ENCODE results near the gene AGO4.

DNA sequence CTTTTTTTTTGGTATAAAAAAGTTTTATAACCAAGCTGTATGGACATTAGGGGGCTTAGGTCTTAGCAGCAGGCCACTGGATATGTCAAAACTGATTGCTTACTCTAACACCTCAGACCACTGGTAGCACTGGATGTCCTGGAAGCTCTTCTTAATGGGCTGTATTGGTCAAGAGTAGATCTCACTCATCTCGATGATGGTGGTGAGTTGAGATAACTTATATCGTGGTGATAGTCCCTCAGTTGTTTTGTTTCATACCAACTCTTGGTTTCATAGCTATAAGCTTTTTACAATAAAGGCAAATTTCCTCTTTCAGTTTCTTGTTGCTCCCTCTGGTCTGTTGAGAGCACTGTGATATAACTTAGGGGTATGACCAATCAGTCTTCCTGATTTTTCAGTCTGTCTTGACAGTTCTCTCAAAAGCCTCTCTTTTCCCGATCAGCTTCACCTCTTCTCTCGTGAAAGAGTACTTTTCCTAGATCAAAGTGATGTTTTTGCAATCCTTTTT, 65.5 kb downstream of the AGO4 start:
- TF ChIP-seq POLR2A (IDR thresholded peaks at IDR 0.05), result no peak
- TF ChIP-seq, protein P1, sequence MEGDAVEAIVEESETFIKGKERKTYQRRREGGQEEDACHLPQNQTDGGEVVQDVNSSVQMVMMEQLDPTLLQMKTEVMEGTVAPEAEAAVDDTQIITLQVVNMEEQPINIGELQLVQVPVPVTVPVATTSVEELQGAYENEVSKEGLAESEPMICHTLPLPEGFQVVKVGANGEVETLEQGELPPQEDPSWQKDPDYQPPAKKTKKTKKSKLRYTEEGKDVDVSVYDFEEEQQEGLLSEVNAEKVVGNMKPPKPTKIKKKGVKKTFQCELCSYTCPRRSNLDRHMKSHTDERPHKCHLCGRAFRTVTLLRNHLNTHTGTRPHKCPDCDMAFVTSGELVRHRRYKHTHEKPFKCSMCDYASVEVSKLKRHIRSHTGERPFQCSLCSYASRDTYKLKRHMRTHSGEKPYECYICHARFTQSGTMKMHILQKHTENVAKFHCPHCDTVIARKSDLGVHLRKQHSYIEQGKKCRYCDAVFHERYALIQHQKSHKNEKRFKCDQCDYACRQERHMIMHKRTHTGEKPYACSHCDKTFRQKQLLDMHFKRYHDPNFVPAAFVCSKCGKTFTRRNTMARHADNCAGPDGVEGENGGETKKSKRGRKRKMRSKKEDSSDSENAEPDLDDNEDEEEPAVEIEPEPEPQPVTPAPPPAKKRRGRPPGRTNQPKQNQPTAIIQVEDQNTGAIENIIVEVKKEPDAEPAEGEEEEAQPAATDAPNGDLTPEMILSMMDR (IDR thresholded peaks at IDR 0.05), result no peak

All from gastroesophageal sphincter (tissue), 3 donors.